Calu3 (cell line): Measurements from ENCODE around the gene PLEKHG4B. TPM values are rescaled to one million over a fixed set of nuclear protein-coding genes. Genes with fewer than 3 reads are reported as not detected.
"Not testable (repeated sequence)": the region's sequence is repeated elsewhere in the genome, so short reads cannot be mapped to it uniquely, and the experiment has no call there.

Source experiments
- BruUV-seq: library from RNA; stranded (reverse); fragments of 400-500 nt; replicated peaks from 2 replicates; lab custom pipeline; 2021; lab: Mats Ljungman, UMichigan
- CTCF ChIA-PET: fragments of 300-600 bp; sonication (Branson Sonifier 250); formaldehyde crosslinking; loops from one replicate; lab custom pipeline; 2022; ENCODE audit warnings: antibody characterized with exemption; lab: Charles Lee
- DNase-seq: peaks from one replicate; pipeline ENCODE4 v3.0.0; 2022
- H3K27ac Mint-ChIP-seq: one replicate; pipeline ENCODE4 v1.8.0; 2022; ENCODE audit warnings: mixed read lengths; ENCODE audit not compliant: unreplicated experiment
- H3K27me3 Mint-ChIP-seq: one replicate; pipeline ENCODE4 v1.8.0; 2022; ENCODE audit warnings: mixed read lengths; ENCODE audit not compliant: unreplicated experiment
- H3K36me3 Mint-ChIP-seq: one replicate; pipeline ENCODE4 v1.8.0; 2022; ENCODE audit warnings: mild to moderate bottlenecking, moderate library complexity, mixed read lengths; ENCODE audit not compliant: insufficient read depth, unreplicated experiment
- H3K4me1 Mint-ChIP-seq: one replicate; pipeline ENCODE4 v1.8.0; 2022; ENCODE audit warnings: mild to moderate bottlenecking, low read depth, mixed read lengths; ENCODE audit not compliant: unreplicated experiment
- H3K4me3 Mint-ChIP-seq: one replicate; pipeline ENCODE4 v1.8.0; 2022; ENCODE audit warnings: mild to moderate bottlenecking, low read depth, moderate library complexity, mixed read lengths; ENCODE audit not compliant: unreplicated experiment
- H3K9me3 Mint-ChIP-seq: one replicate; pipeline ENCODE4 v1.8.0; 2022; ENCODE audit warnings: low read depth, mixed read lengths; ENCODE audit not compliant: unreplicated experiment
- intact Hi-C: fragments of 100-400 bp; cut with micrococcal nuclease; formaldehyde crosslinking; loops from one replicate; pipeline ENCODE4 v1.10.0; 2022; ENCODE audit not compliant: unreplicated experiment
- total RNA-seq: library from RNA; stranded (reverse); gene quantifications from 2 replicates; pipeline ENCODE4 v1.2.3, GENCODE V29; 2022
- TF ChIP-seq, protein P1 (sequence below): fragments of 200-600 bp; IDR thresholded peaks from one replicate; pipeline ENCODE4 v1.8.0; 2022; ENCODE audit warnings: antibody characterized with exemption; ENCODE audit not compliant: unreplicated experiment

PLEKHG4B gene
- total RNA-seq, 1 experiment from 2014 or later: 1.7 TPM

DNA sequence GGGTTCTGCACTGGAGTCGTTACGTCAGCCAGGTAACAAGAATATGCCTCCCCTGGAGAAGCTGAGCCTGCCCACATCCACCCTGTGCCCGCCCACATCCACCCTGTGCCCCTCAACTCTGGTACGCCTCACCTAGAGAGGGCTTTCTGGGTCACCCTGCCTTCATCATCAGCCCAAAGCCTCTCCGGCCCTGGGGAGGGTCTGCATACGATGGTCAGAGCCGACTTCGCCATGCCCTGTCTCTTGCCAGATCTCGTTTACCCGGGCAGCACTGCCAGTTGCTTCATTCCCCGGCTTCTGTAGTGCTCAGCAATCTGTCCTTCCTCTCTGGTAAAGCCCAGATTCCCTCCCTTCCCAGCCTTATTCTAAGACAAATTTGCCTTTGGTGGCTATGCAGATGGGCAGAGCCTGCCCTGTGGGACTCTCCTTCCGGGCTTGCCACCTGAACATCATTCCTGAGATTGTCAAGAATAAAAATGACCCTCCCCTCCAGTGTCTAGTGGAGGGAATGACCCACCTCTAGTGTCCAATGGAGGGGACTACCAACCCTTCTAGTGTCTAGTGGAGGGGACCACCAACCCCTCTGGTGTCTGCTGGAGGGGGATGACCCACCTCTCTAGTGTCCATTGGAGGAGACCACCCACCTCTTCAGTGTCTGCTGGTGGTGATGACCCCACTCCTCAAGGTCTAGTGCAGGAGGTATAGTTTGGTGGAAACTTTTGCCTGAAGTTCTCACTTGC, 3.4 kb downstream of the PLEKHG4B start:
- no peak overlapping the region for H3K27ac Mint-ChIP-seq
- no TSS peak for BruUV-seq
- H3K9me3 Mint-ChIP-seq: no peaks in the 10 kb centered on the region
- peaks cover 5% of the 10 kb centered on the region for H3K36me3 Mint-ChIP-seq
- no peak for DNase-seq
- CTCF ChIA-PET: no interaction called here
- TF ChIP-seq, protein P1, sequence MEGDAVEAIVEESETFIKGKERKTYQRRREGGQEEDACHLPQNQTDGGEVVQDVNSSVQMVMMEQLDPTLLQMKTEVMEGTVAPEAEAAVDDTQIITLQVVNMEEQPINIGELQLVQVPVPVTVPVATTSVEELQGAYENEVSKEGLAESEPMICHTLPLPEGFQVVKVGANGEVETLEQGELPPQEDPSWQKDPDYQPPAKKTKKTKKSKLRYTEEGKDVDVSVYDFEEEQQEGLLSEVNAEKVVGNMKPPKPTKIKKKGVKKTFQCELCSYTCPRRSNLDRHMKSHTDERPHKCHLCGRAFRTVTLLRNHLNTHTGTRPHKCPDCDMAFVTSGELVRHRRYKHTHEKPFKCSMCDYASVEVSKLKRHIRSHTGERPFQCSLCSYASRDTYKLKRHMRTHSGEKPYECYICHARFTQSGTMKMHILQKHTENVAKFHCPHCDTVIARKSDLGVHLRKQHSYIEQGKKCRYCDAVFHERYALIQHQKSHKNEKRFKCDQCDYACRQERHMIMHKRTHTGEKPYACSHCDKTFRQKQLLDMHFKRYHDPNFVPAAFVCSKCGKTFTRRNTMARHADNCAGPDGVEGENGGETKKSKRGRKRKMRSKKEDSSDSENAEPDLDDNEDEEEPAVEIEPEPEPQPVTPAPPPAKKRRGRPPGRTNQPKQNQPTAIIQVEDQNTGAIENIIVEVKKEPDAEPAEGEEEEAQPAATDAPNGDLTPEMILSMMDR: no peak
- no peak overlapping the region for H3K4me3 Mint-ChIP-seq
- intact Hi-C loops: no loop called here
- peaks cover 30% of the 10 kb centered on the region for H3K4me1 Mint-ChIP-seq
- peaks cover 64% of the 10 kb centered on the region for H3K27me3 Mint-ChIP-seq

DNA sequence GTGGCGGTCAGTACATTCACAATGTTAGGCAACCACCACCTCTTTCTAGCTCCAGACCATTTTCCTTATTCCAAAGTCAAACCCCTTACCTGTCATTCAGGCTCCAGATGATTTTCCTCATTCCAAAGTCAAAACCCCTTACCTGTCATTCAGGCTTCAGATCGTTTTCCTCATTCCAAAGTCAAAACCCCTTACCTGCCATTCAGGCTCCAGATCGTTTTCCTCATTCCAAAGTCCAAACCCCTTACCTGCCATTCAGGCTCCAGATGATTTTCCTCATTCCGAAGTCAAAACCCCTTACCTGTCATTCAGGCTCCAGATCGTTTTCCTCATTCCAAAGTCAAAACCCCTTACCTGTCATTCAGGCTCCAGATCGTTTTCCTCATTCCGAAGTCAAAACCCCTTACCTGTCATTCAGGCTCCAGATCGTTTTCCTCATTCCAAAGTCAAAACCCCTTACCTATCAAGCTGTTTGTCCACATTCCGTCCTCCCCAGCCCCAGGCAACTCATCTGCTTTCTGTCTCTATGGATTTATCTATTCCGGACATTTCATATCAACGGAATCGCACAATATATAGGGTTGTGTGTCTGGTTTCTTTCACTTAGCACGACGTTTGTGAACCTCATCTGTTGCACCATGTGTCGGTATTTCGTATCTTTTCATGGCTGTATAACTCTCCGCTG, 5.2 kb downstream of the PLEKHG4B start:
- Mint-ChIP-seq H3K9me3 (no peaks in the 10 kb centered on the region), H3K36me3 (no peaks in the 10 kb centered on the region), H3K27me3 (peaks cover 47% of the 10 kb centered on the region), H3K4me1 (peaks cover 18% of the 10 kb centered on the region), H3K4me3 (no peak overlapping the region), H3K27ac (no peak overlapping the region)
- CTCF ChIA-PET: no interaction called here
- intact Hi-C loops: no loop called here
- no TSS peak for BruUV-seq
- TF ChIP-seq, protein P1: no peak
- no peak for DNase-seq

DNA sequence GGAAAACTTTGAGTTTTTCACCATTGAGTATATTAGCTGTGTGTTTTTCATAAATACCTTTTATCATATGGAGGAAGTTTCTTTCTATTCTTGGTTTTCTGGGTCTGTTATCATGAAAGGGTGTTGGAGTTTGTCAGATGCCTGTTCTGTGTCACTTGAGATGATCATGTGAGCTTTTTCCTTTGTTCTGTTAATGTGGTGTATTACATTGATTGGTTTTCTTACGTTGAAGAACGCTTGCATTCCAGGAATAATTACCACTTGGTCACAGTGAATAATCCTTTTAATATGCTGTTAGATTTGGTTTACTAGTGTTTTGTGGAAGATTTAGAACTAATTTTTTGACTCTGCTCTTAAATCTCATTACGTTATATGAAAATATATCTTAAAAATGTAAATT, 7.8 kb downstream of the PLEKHG4B start:
- H3K9me3 Mint-ChIP-seq: no peaks in the 10 kb centered on the region
- no peak overlapping the region for H3K27ac Mint-ChIP-seq
- peaks cover 57% of the 10 kb centered on the region for H3K27me3 Mint-ChIP-seq
- no TSS peak for BruUV-seq
- H3K36me3 Mint-ChIP-seq: no peaks in the 10 kb centered on the region
- CTCF ChIA-PET: no interaction called here
- no peak overlapping the region for H3K4me3 Mint-ChIP-seq
- TF ChIP-seq, protein P1: no peak
- peaks cover 18% of the 10 kb centered on the region for H3K4me1 Mint-ChIP-seq
- intact Hi-C loops: no loop called here
- DNase-seq: no peak

DNA sequence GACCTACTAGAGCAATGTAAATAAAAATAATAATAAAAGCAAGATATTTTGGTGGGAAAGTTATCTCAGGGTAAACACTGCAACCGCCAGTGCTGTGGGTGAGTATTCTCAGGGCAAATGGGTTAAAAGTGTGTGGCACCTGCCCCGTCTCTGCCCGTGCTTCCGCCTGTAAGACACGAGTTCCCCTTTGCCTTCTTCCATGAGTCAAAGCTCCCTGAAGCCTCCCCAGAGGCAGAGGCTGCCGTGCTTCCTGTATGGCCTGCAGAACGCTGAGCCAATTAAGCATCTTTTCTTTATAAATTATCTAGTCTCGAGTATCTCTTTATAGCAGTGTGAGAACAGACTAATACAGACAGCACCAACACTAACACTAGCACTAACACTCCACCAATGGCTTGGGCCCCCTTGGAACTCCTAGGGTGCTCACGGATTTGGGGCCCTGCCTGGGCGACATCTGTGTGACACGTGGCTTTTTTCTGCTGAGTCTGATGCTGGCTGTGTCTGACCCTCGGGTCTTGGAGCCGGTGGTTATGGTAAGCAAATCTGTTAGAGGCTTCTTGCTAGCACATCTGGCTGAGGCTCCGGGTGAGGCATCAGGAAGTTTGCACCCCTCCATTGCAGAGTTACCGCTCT, 10.6 kb downstream of the PLEKHG4B start:
- intact Hi-C loops: no loop called here
- Mint-ChIP-seq H3K4me1 (peaks cover 4% of the 10 kb centered on the region), H3K27me3 (peaks cover 48% of the 10 kb centered on the region), H3K9me3 (no peaks in the 10 kb centered on the region), H3K27ac (no peak overlapping the region), H3K36me3 (no peaks in the 10 kb centered on the region), H3K4me3 (no peak overlapping the region)
- no TSS peak for BruUV-seq
- DNase-seq: no peak
- TF ChIP-seq, protein P1: no peak
- CTCF ChIA-PET: no interaction called here

DNA sequence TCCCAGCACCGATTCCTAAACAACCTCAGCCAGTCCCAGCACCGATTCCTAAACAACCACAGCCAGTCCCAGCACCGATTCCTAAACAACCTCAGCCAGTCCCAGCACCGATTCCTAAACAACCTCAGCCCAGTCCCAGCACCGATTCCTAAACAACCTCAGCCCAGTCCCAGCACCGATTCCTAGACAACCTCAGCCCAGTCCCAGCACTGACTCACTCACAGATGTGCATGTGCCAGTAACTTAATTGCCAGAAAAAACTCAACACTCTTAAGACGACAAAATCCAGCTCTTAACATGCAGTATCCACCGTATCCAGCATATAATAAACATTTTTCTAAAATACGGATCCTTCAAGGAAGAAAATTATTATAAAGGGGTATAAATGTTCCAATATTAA, 12.1 kb downstream of the PLEKHG4B start:
- BruUV-seq, H3K36me3 Mint-ChIP-seq, H3K4me1 Mint-ChIP-seq, H3K9me3 Mint-ChIP-seq, H3K4me3 Mint-ChIP-seq, intact Hi-C loops, DNase-seq, H3K27ac Mint-ChIP-seq: not testable (repeated sequence)
- peaks cover 42% of the 10 kb centered on the region for H3K27me3 Mint-ChIP-seq
- CTCF ChIA-PET: interaction anchor here (0.5 kb wide), 1 partner anchor 883 kb away, joined by 3 read pairs; no protein-coding TSS in a partner anchor
